A549 treated with dexamethasone at 1 μM for 4 hours (cell line): ENCODE data around the gene TEAD1. TPM values are rescaled to one million over a fixed set of nuclear protein-coding genes. Genes with fewer than 3 reads are reported as not detected.

Source experiments
- total RNA-seq: library from RNA; stranded (reverse); fragments of 200-300 nt; extraction: Qiagen RNA extraction; gene quantifications from 5 replicates; pipeline ENCODE4 v1.2.3, GENCODE V29; 2022

TEAD1 gene
- total RNA-seq = 48.7 to 109 TPM (median 92.6 TPM) in 5 replicates

GRCh38 chr11:12673924-12674570, at the start of gene TEAD1:
Gene TEAD1, plus strand, starts transcription at chr11:12674421.

